GM18907 (cell line): ENCODE data around the gene SLBP.

Experiments used
- ATAC-seq: cut with Tn5 transposase; IDR thresholded peaks from one replicate; pipeline ENCODE4 v1.9.1; 2021; ENCODE audit warnings: mild to moderate bottlenecking, moderate library complexity; ENCODE audit not compliant: unreplicated experiment

SLBP gene

GRCh38 chr4:1749370-1749769, 37.3 kb upstream of the SLBP start:
- no peak for ATAC-seq

GRCh38 chr4:1748465-1748995, 36.4 kb upstream of the SLBP start:
- ATAC-seq, result no peak

- ATAC-seq, result no peak
Observed at GRCh38 chr4:1747603-1747967, 35.5 kb upstream of the SLBP start.

- ATAC-seq, result no peak
Observed at GRCh38 chr4:1746919-1747602, 34.9 kb upstream of the SLBP start.

- no peak for ATAC-seq
Observed at GRCh38 chr4:1746265-1746691, 34.2 kb upstream of the SLBP start.

GRCh38 chr4:1745697-1746096, 33.6 kb upstream of the SLBP start:
- ATAC-seq, result no peak

GRCh38 chr4:1745165-1745564, 33.0 kb upstream of the SLBP start:
- ATAC-seq, result no peak

GRCh38 chr4:1744552-1744951, 32.4 kb upstream of the SLBP start:
- ATAC-seq, result no peak

- no peak for ATAC-seq
Observed at GRCh38 chr4:1743975-1744374, 31.9 kb upstream of the SLBP start.

GRCh38 chr4:1743551-1743950, 31.4 kb upstream of the SLBP start:
- no peak for ATAC-seq

- ATAC-seq, result no peak
Observed at GRCh38 chr4:1741208-1741607, 29.1 kb upstream of the SLBP start.

GRCh38 chr4:1740021-1740545, 28.0 kb upstream of the SLBP start:
- no peak for ATAC-seq

GRCh38 chr4:1739358-1739757, 27.2 kb upstream of the SLBP start:
- no peak for ATAC-seq

GRCh38 chr4:1738410-1738809, 26.3 kb upstream of the SLBP start:
- ATAC-seq, result no peak

- ATAC-seq, result no peak
Observed at GRCh38 chr4:1737666-1738065, 25.5 kb upstream of the SLBP start.

- no peak for ATAC-seq
Observed at GRCh38 chr4:1736812-1737211, 24.7 kb upstream of the SLBP start.

GRCh38 chr4:1735215-1735614, 23.1 kb upstream of the SLBP start:
- ATAC-seq, result no peak

- ATAC-seq, result no peak
Observed at GRCh38 chr4:1732911-1733310, 20.8 kb upstream of the SLBP start.

- ATAC-seq, result no peak
Observed at GRCh38 chr4:1731180-1731579, 19.1 kb upstream of the SLBP start.

GRCh38 chr4:1730532-1731135, 18.5 kb upstream of the SLBP start:
- ATAC-seq, result no peak

- ATAC-seq, result no peak
Observed at GRCh38 chr4:1728061-1728980, 16.2 kb upstream of the SLBP start.
